Measurements from ENCODE around the gene FAM118A.

DNA sequence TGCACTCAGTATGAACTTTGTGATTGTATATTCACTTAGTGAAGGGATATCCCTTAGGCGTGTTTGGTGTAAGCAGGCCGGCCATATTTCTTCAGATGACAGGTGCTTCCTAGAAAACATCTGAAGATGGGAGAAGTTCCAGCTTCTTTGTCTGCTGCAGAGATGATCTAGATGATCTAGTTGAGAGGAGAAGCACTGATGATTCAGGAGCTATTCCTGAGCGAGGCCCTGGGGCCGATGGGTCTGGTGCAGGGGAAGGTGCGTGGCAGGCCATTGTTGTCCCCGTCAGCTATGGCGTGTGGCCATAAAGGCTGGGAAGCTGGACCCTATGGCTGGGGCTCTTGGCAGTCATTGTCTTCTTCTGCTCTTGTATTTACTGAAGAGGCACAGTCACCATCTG, 14.0 kb downstream of the FAM118A start:
- TF ChIP-seq, protein P1, sequence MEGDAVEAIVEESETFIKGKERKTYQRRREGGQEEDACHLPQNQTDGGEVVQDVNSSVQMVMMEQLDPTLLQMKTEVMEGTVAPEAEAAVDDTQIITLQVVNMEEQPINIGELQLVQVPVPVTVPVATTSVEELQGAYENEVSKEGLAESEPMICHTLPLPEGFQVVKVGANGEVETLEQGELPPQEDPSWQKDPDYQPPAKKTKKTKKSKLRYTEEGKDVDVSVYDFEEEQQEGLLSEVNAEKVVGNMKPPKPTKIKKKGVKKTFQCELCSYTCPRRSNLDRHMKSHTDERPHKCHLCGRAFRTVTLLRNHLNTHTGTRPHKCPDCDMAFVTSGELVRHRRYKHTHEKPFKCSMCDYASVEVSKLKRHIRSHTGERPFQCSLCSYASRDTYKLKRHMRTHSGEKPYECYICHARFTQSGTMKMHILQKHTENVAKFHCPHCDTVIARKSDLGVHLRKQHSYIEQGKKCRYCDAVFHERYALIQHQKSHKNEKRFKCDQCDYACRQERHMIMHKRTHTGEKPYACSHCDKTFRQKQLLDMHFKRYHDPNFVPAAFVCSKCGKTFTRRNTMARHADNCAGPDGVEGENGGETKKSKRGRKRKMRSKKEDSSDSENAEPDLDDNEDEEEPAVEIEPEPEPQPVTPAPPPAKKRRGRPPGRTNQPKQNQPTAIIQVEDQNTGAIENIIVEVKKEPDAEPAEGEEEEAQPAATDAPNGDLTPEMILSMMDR (IDR thresholded peaks at IDR 0.05 in 8 of 11, conservative IDR thresholded peaks at IDR 0.05 in 3 of 11), result no peak
- TF ChIP-seq POLR2A (IDR thresholded peaks at IDR 0.05) (no peak), POLR2AphosphoS5 (IDR thresholded peaks at IDR 0.05) (no peak)
